GM20000 (cell line): Measurements from ENCODE around the gene IL13.

Source experiments
- DNase-seq: peaks from one replicate; pipeline ENCODE4 v3.0.0; 2012; ENCODE audit warnings: low spot score
- CTCF ChIP-seq: IDR thresholded peaks from 2 replicates; pipeline ENCODE4 v1.5.1; 2012; ENCODE audit warnings: mild to moderate bottlenecking, control low read depth; ENCODE audit errors: extremely low read depth, missing control alignments

IL13 gene

GRCh38 chr5:132679717-132680380 is 21.9 kb downstream of the IL13 start:
- no peak for DNase-seq
- TF ChIP-seq CTCF, result no peak

GRCh38 chr5:132680780-132681475 is 23.0 kb downstream of the IL13 start:
- DNase-seq, result no peak
- TF ChIP-seq CTCF, result no peak

- TF ChIP-seq CTCF, result no peak
- DNase-seq, result no peak
Measured at GRCh38 chr5:132681476-132681831, 23.5 kb downstream of the IL13 start.

GRCh38 chr5:132681983-132682382 is 24.0 kb downstream of the IL13 start:
- no peak for TF ChIP-seq CTCF
- no peak for DNase-seq

- no peak for TF ChIP-seq CTCF
- no peak for DNase-seq
Measured at GRCh38 chr5:132684491-132684890, 26.5 kb downstream of the IL13 start.

- DNase-seq, result no peak
- no peak for TF ChIP-seq CTCF
Measured at GRCh38 chr5:132684922-132685720, 27.1 kb downstream of the IL13 start.

- no peak for TF ChIP-seq CTCF
- no peak for DNase-seq
Measured at GRCh38 chr5:132686193-132686592, 28.2 kb downstream of the IL13 start.
